Stimulated activated CD8-positive, alpha-beta memory T cell treated with anti-CD3 and anti-CD28 coated beads, Interleukin-15, amount 100 ng/mL, for 4 hours (primary cell): ENCODE data around the gene BABAM2.
A peak's percentile ranks its signal among the peaks of the same experiment; 100 is the strongest.
"Not testable (repeated sequence)": the region's sequence is repeated elsewhere in the genome, so short reads cannot be mapped to it uniquely, and the experiment has no call there.

Experiments used
- DNase-seq, 2 donors: peaks; one replicate each; pipeline ENCODE4 v3.0.0-alpha.2; 2020; ENCODE audit warnings: low read depth in 2 of 2

Gene BABAM2

DNA sequence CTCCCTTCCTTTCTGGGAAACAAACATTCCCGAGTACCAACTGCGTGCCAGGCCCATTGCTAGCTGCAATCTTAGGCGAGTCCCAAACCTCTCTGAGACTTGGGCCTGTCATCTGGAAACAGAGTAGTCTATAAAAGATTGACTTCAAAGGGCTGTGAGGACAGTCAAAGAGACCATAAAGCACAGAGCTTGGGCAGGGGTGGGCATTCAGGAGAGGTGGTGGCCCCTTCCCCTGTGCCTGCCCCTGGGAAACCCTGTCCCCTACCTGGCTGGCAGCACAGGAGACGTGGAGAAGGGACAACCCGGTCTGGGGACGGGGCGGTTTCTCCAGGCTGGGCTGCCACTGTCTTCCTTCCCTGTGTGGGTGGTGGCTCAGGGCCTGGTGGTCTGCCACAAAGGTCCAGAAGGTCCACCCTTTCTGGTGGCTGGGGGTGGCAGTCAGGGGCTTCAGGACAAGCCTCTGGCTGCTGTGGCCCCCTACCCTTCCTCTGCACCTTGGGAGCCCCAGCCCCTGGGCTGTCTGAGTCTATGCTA lies 468.2 kb downstream of the BABAM2 start:
- DNase-seq = no peak

DNA sequence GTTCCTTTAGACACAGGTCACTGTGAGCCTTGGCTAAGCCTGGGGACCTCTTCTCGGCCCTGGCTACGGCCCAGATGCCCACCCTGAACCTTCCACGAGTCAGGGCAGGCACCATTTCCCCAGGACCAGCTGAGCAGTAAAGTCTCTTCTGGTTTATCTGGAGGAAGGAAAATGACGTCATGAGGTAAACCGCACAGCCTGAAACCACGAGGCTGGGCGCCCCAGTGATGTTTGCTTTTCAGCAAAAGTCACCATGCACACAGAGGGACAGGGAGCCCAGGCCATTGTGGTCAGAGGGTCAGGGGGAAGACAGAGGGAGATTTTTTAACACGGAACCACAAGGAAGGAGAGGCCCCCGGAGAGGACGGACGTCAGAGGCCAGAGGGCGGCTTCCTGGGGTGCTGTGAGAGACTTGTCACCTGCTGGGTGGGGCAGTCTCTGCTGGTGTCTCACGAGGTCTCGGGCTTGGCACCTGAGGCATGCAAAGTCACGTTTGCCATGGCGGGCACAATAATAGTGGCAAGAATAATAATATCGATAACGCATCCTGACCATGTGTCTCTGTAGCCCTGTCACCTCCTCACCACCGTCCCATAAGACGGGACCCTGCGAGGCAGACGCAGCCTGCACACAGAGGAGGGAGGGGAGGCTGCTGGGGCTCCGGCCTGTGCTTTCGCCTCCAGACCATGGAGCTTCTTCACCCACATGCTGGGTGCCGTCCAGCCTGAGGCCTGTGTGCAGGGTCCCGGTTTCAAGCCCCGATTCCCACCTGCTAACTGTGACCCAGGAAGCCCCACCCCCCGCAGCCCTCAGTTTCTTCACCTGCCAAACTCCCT lies 468.9 kb downstream of the BABAM2 start:
- peak; percentile 71 to 73 for DNase-seq

DNA sequence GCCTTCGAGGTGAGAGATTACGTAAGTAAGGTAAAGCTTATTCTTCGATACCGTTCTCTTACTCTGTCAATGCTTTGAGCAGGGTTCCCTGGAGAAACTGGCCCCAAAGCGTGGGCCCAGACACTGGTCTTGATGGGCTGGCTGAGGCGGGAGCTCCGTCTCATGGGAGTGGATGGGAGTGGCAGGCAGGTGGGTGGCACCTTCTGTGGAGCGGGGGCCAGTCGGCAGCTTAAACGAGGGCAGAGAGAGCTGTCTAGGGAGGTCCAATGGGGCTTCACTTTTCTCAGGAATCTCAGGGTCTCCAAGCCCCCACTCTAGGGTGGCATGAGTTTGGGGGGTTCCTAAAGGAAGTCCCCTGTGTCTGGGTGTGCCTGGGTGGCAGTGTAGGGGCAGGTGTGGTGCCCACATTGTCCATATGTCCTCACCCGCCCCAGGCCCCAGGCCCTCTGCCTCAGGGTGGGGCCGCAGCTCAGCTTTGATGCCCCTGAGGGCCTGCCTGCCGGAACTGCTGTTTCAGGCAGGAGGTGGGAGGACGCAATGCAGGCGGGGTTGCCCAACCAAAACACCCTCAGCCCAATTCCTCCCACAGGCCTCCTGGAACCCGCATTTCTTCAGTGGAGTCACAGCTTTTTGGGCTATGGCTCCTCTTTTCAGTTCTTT lies 469.7 kb downstream of the BABAM2 start:
- DNase-seq = no peak

DNA sequence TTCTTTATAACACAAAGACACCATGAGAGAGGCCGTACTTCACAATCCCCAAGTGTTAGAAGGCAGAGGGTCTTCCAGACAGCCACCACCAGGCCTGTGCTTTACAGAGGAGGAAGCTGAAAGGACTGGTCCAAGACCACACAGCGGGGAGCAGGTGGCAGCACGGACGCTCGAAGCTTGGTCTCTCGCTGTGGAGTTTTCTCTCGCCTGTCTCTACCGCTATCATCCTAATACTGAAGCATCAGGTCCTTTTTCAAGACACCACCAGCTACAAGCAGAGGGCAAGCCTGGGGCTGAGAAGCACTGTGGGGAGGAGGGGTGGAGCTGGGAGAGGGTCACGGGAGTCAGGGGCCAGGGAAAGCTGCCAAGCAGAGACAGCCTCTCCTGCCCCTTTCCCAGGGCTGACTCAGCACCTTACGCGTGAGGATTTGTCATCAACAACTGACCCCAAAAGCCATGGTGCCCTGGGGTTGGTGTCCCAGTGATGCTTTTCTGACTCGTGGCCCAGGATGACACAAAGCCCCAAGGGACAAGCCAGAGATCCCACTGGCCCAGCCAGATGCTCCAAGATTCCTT lies 470.3 kb downstream of the BABAM2 start:
- no peak for DNase-seq

DNA sequence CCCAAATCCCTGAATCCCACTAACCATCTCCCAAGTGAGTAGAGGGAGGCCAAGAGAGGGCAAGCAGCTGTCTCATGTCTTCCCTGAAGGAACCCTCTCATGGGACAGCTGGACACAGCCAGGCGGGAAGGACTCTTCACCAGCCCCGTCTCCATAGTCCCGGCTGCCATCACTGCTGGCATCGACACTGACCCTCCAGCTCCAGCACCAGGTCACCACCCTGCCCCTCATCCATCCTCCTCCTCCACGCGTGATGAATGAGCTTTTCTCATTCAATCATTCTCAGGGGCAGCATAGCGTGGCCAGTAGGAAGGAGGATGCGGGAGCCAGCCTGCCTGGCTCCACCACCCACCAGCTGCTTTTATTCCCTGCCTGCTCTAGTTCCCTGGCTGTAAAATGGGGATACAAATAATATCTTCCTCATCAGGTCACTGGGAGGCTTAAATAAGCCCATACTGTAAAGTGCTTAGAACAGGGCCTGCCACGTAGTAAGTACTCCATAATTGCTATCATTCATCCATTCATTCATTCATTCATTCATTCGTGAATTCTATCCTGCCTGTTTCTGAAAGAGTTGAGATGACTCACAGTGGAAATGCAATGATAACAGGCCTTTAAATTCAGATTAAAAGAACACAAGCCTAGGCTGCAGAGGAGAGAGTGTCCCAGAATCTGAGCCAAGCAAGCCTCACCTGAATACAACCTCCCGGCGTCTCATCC lies 471.6 kb downstream of the BABAM2 start:
- DNase-seq = no peak

DNA sequence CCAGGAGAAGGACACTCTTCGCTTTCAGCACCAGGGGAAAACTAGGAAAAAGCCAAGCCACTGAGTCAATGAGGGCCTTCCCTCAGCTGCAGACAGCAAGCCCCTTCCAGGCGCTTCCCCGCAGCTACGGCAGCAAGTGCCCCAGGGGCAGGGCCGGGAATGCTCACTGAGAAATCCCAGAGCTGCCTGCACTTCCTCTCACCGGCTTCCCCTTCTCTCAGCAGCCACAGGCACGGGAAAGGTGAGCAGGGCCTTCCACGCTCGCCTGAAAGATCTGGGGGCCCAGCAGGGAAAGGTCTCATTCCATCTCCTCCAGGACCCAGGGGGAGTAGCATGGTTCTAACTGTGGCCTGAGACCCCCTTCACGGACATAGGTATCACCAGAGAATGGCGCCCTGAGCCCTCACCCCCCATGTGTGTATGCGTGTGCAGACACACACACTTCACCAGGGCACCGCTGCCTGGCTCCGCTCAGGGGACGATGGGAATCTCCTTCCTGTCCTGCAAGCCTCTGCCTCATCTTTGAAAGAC lies 472.5 kb downstream of the BABAM2 start:
- no peak for DNase-seq

DNA sequence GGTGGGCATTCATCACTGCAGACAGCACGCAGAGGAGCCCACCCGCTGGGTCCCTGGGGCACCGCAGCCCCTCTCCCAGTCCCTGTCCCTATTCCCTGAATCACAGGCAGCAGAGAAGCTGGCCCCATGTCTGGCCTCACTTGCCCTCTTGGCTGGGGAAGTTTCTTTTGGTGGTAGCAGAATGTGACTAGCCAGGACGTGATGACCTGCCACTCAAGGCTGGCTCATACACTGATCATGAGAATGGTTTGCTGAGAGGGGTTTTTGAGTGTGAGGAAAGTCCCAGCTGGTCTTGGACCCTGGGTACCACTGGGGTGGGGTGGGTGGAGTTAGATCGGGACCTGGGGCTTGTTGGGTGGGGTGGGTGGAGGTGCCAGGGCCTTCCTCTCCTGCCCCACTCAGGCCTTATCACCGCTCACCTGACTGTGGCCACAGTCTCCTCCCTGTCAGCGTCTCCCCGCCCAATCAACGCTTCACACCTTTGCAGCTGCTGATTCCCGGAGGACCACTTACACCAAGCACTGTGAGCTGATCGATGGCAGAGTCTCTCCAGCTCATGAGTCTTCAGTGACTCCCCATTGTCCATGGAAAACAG lies 473.3 kb downstream of the BABAM2 start:
- DNase-seq = no peak

DNA sequence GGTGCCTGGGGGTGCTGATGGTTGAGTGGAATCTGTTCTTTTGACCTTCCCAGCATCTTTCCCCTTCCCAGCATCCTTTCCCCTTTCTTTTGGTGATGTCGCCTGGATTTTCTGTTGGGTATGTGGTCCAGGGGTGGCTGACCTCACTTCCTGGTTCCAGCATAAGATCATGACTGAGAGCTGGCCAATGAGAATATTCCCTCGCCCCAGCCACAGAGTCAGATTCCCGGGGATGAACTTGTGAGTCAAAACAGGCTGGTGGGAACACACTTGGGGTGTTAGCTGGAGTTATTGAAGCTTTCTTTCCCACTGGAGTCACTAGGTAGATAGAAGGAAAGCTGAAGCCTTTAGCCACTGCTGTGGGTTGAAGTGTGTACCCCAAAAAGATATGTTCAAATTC lies 474.1 kb downstream of the BABAM2 start:
- DNase-seq = no peak

DNA sequence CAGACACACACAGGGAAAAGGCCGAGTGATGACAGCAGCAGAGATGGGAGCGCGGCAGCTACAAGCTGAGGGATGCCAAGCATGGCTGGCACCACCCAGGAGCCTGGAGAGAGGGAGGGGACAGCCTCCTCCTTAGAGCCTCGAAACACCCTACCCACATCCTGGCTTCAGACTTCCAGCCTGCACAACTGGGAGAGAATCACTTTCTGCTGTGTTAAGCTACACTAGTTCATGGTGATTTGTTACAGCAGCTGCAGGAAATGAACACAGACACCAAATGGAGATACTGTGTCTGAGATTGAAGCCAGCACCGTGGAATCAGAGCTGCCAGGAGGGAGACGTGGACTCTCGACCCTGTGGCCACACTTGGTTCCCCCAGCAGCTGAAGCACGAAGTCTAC lies 474.6 kb downstream of the BABAM2 start:
- DNase-seq = no peak

DNA sequence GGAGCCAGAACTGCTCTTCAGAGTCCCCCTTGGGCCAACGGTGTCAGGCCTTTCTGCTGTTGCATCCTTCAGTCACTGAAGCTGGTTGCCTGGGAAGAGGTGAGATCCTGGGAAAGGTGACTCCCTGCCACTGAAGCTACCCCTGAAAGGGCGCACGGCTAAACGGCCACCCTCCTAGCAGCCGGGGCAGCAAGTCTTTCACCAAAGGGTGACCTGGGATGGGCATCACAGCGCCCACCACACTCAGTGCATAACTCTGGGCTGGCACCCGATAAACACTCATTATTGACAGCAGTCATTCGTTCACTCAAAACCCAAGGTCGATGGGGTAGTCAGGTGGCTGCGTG lies 475.6 kb downstream of the BABAM2 start:
- DNase-seq = no peak

DNA sequence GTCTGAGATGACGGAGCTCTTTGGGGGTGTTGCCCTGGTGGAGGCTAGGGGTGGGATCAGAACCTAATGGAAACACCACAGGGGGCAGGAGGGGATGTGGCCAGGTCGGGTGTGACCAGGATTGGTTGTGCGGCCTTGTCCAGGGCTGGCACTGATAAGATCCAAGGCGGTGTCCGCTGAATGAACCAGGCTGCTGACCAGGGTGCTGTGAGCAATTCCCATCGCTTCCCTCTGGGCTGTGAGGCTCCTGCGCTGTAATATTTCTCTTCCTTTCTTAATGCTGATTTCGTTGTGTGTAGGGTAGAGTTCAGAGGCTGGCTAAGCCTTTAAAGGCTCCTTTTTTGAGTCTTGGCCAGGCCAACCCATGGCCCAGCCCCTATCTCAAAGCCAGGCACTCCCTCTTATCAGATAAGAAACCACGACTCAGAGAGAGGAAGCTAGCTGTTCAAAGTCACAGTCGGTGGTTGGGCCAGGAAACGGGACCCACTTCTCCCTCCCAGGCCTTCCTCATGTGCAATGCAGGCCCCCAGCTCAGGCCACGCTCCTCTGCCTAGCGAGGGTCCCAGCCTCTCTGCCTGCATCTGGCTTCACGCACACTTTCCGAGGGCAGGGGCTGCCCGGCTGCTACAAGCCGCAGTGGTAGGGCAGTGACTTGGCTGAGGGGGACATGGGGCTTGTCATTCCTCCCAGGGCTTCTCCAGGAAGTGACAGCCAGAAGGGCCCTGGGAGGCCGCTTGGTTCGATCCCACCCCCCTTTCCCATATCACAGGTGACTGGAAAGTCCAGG lies 476.2 kb downstream of the BABAM2 start:
- peak in 1 of 2 donors; percentile 41 for DNase-seq

DNA sequence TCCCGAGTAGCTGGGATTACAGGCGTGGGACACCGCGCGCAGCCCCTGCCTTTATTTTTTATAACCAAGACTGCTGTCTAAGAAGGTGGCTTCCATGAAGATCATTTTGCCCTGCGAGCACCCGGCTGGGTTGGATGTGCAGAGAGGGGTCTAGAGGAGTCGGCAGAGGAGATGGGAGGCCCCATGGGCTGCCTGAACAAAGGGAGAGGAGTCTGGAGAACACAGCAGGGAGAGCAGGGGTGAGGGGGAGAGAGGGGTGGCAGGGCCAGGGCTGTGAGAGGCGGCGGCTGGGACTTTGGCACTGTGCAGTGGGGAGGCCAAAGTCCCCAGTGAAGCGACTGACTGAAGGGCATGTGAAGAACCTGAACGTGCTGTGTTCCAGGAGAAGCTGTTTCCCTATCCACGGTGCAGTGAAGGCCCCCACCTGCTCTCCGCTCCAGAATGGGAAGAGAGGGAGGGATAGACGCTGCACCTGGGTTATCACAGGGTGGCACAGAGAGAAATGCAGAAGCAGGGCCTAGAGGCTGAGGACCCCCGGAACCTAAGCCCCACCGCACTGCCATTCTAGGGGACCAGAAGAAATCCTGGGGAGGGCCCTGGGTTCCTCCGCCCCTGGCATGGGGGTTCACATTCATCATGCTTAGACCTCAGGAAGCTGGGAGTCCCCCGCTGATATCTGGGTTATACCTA lies 477.3 kb downstream of the BABAM2 start:
- DNase-seq = no peak

DNA sequence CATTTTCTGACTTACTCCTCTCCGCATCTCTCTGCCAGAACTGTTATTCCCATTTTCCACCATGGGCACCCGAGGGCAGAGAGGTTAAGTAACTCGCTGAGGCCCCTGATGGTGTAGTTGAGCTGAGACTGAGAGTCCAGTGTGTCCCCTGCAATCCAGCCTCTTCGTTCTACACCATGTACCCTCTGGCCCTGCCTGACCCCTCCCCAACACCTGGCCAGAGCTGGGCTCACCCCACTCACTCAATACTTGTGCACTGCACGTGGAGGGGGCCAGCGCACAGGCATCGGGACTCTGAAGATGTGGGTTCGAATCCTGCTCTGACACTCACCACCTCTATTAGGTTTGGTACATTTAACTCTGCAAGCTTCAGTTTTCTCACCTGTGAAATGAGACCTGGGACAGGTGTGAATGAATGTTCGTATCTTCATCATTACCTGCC lies 477.8 kb downstream of the BABAM2 start:
- DNase-seq = no peak

DNA sequence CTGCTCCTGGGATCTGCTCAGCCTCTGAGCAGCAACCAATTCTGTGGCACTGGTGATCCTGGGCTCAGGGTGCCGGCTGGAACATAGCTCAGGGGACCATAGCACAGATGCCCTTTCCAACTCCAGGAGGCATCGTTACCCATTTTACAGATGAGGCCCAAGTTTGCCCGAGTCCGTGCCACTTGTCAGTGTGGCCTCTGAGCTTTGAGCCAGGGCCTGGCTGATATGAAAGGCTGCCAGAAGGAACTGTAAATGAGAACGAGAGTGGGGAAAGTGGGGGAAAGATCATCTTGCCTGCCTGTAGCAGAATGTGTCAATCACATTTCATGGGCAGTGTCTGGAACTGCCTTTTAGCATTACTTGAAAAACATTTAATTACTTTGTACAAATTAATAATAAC lies 478.8 kb downstream of the BABAM2 start:
- DNase-seq = no peak

DNA sequence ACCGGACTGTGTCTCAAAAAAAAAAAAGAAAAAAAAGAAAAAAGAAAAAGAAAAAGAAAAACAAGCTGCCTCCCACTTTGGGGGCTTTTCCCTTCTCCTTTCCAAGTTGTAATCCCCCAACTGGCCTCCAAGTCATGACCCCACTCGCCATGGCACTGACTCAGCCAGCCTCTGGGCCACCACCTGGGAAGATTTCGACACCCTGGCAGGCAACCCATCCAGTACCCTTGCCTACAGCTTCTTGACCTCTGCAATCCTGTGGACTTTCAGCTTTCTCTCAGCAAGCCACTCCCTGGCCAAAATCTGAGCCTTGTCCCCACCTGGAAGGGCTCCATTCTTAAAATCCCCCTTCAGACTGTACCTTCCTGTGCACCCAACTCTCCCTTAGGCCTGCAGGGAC lies 479.8 kb downstream of the BABAM2 start:
- DNase-seq = no peak

DNA sequence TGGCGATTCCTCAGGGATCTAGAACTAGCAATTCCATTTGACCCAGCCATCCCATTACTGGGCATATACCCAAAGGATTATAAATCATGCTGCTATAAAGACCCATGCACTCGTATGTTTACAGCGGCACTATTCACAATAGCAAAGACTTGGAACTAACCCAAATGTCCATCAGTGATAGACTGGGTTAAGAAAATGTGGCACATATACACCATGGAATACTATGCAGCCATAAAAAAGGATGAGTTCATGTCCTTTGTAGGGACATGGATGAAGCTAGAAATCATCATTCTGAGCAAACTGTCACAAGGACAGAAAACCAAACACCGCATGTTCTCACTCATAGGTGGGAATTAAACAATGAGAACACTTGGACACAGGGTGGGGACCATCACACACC lies 481.2 kb downstream of the BABAM2 start:
- not testable (repeated sequence) for DNase-seq

DNA sequence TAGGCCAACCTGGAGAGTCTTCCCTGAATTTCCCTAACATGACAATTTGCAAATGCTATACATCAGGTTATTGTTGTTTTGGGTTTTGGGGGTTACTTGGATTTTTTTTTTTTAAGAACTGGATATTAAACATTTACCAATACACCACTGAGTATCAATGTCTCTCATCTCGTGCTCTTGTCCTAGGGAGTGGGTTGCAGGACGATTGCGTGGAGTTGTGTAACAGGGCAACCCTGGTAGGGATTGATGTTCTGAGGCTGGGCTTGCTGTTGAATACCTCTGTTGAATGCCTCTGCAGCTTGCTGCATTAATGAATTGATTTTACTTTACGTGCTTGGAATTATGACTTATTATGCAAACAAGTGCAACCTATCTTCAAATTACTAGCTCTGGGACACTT lies 483.3 kb downstream of the BABAM2 start:
- no peak for DNase-seq

DNA sequence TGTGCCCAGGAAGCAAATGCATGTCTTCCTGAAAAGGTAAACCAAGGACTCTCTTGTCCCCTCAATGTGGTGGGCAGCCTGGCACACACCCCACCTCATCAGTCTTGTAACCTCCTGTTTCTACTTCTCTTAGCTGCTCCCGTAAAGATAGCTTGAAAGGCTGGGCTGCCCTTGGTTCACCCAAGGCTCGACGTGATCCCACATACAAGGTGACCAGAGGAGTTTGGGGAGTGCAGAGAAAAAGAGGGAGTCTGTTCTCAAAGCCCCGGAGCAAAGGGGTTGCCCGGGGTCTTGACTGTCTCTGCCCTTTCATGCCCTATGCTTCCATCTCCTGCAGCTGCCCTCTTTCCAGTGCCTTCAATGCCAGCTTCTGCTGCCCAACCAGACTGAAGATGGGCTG lies 483.8 kb downstream of the BABAM2 start:
- no peak for DNase-seq

DNA sequence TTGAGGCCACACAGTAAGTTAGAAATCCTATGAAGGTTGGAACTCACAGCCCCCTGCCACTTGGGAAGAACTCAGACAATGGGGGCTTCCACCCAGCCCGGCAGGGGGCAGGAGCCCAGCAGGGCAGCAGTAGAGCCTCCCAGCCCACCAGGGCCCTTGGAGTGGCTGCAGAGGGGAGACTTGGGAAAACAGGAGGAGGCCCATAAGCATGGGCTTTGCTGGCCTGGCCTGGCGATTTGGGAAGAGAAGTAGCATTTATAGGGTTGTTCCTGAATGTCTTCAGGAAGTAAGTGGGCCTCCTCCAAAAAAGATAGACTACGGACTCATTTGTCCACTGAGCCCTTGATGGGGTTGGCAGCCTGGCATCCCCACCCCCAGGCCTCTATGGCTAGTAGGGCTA lies 484.7 kb downstream of the BABAM2 start:
- no peak for DNase-seq
